HepG2 (cell line): ENCODE measurements around the gene SRCIN1. TPM values are rescaled to one million over a fixed set of nuclear protein-coding genes. Genes with fewer than 3 reads are reported as not detected.

ENCODE experiments used
- ATF7-NPFF ChIP-seq: sonication (generic); formaldehyde crosslinking; IDR thresholded peaks from 2 replicates; pipeline ENCODE4 v1.8.1; 2023; ENCODE audit warnings: mild to moderate bottlenecking, low read depth, missing genetic modification reagents, moderate library complexity
- CREM ChIP-seq, 2 experiments: sonication (generic) in 1 of 2; formaldehyde crosslinking in 1 of 2; IDR thresholded peaks; 2 replicates each; pipeline versions ENCODE4 v1.4.0 to v1.6.1; 2016 to 2020; ENCODE audit warnings: antibody characterized with exemption in 1 of 2, mild to moderate bottlenecking in 1 of 2, missing genetic modification reagents in 1 of 2
- DMAP1 ChIP-seq: IDR thresholded peaks from 2 replicates; pipeline ENCODE4 v1.6.1; 2016
- ETV5 ChIP-seq: IDR thresholded peaks from 2 replicates; pipeline ENCODE4 v1.6.1; 2018; ENCODE audit warnings: missing biosample characterization, missing genetic modification reagents, inconsistent platforms, borderline replicate concordance
- KAT7 ChIP-seq: IDR thresholded peaks from 2 replicates; pipeline ENCODE4 v1.6.1; 2018; ENCODE audit warnings: borderline replicate concordance, missing compliant biosample characterization
- KAT8 ChIP-seq: IDR thresholded peaks from 2 replicates; pipeline ENCODE4 v1.6.1; 2016; ENCODE audit warnings: missing genetic modification reagents, missing compliant biosample characterization
- KDM6A ChIP-seq: IDR thresholded peaks from 2 replicates; pipeline ENCODE4 v1.6.1; 2016; ENCODE audit warnings: low read depth
- MEIS2 ChIP-seq: sonication (generic); formaldehyde crosslinking; IDR thresholded peaks from 2 replicates; pipeline ENCODE4 v1.9.0; 2021; ENCODE audit warnings: mild to moderate bottlenecking, missing genetic modification reagents
- SP2 ChIP-seq: sonication (generic); formaldehyde crosslinking; IDR thresholded peaks from 2 replicates; pipeline ENCODE4 v1.5.1; 2020; ENCODE audit warnings: mild to moderate bottlenecking, missing genetic modification reagents
- ZFP41 ChIP-seq: sonication (generic); formaldehyde crosslinking; IDR thresholded peaks from 2 replicates; pipeline ENCODE4 v1.4.0; 2020; ENCODE audit warnings: mild to moderate bottlenecking, missing genetic modification reagents, borderline replicate concordance
- ZNF772 ChIP-seq: sonication (generic); formaldehyde crosslinking; IDR thresholded peaks from 2 replicates; pipeline ENCODE4 v1.5.0; 2020; ENCODE audit warnings: mild to moderate bottlenecking, missing genetic modification reagents
- polyA plus RNA-seq, 8 experiments: library from polyadenylated mRNA; depleted of rRNA in 3 of 8; stranded (reverse) in 7 of 8; unstranded in 1 of 8; fragments of >200 nt; fragmentation: Illumina TruSeq in 4 of 8; extraction: Trizol in 4 of 8; gene quantifications; 2 replicates each; pipeline versions ENCODE4 v1.2.1 to v1.2.3, GENCODE V29; 2011 to 2016; ENCODE audit warnings: low read depth in 4 of 8, missing spikeins in 1 of 8, mixed read lengths in 1 of 8; ENCODE audit not compliant: insufficient read depth in 1 of 8
- total RNA-seq, 5 experiments: library from RNA; depleted of rRNA; stranded (reverse); fragments of >200 nt; fragmentation: Illumina TruSeq; extraction: Trizol; gene quantifications; 2 replicates each; pipeline ENCODE4 v1.2.3, GENCODE V29; 2016; ENCODE audit warnings: low read depth in 1 of 5
- TF ChIP-seq, protein P1 (sequence below): sonication (generic); formaldehyde crosslinking; IDR thresholded peaks from 2 replicates; pipeline ENCODE4 v1.8.1; 2023; ENCODE audit warnings: missing genetic modification reagents, inconsistent platforms, borderline replicate concordance
- TF ChIP-seq, protein P2 (sequence below): sonication (generic); formaldehyde crosslinking; IDR thresholded peaks from 2 replicates; pipeline ENCODE4 v1.5.0; 2020; ENCODE audit warnings: missing genetic modification reagents, mild to moderate bottlenecking, borderline replicate concordance
- TF ChIP-seq, protein P3 (sequence below): sonication (generic); formaldehyde crosslinking; IDR thresholded peaks from 2 replicates; pipeline ENCODE4 v1.4.0; 2020; ENCODE audit warnings: missing genetic modification reagents
- TF ChIP-seq, protein P4 (sequence below): sonication (generic); formaldehyde crosslinking; IDR thresholded peaks from 2 replicates; pipeline ENCODE4 v1.4.0; 2020; ENCODE audit warnings: missing genetic modification reagents, borderline replicate concordance

The SRCIN1 gene
- total and polyA plus RNA-seq, 2 of the 13 experiments (the other 11 are each of a cell fraction or from before 2014, with no cell fraction given) = 1.2 to 9.6 TPM

DNA sequence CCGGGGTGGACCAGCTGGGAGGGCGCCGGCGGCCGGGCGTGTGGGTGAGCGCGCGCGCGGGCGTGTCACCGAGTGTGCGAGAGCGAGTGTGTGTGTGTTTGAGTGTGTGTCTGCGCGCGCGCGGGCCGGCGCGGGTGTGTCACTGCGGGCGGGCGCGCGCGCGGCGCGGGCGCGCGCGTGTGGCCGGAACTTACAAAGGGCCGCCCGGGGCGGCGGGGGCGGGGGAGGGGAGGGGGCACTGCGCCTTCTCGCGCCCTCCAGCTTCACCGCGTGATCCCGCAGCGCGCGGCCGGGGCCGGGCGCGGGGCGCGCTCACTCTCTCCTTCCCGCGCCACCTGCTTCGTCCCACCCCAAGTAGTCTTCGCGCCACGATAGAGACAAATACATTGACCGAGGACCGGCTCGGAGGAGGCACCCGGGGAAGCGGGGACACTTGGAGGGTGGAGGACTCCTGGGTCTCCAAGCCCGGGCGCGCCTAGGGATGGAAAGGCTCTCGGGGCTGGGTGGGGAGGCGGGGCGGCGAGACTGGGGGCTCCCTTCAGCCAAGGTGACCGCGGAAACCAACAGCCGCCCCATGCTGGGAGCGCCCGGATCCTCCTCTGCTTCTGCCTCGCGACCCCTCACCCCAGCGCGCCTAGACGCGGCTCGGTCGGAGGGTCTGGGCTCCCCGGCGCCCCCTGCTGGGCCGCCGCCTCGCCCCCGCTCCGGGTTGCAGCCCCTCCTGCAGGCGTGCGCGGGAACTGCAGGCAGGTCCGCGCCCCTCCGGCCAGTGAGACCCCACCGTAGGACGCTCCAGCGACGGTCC is at the start of gene SRCIN1 (continued):
- TF ChIP-seq, protein P1, sequence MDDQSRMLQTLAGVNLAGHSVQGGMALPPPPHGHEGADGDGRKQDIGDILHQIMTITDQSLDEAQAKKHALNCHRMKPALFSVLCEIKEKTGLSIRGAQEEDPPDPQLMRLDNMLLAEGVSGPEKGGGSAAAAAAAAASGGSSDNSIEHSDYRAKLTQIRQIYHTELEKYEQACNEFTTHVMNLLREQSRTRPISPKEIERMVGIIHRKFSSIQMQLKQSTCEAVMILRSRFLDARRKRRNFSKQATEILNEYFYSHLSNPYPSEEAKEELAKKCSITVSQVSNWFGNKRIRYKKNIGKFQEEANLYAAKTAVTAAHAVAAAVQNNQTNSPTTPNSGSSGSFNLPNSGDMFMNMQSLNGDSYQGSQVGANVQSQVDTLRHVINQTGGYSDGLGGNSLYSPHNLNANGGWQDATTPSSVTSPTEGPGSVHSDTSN (CRISPR knock-in tag) = no peak
- peak; percentile 49; the same call in 1 of the 2 replicates for TF ChIP-seq ATF7-NPFF (CRISPR knock-in tag)
- TF ChIP-seq SP2 (CRISPR knock-in tag) = 0 out of 2 replicates have a peak, but pooled peaks have one; percentile 44
- no peak for TF ChIP-seq KDM6A (CRISPR knock-in tag)
- peak; percentile 56; the same call in 1 of the 2 replicates for TF ChIP-seq ETV5
- TF ChIP-seq MEIS2 (CRISPR knock-in tag) = no peak
- TF ChIP-seq, protein P2, sequence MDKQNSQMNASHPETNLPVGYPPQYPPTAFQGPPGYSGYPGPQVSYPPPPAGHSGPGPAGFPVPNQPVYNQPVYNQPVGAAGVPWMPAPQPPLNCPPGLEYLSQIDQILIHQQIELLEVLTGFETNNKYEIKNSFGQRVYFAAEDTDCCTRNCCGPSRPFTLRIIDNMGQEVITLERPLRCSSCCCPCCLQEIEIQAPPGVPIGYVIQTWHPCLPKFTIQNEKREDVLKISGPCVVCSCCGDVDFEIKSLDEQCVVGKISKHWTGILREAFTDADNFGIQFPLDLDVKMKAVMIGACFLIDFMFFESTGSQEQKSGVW (CRISPR knock-in tag) = no peak
- TF ChIP-seq ZNF772 = no peak; the same call in 1 of the 2 replicates
- TF ChIP-seq CREM (IDR thresholded peaks at IDR 0.05) = no peak
- TF ChIP-seq CREM (CRISPR knock-in tag; IDR thresholded peaks at IDR 0.05) = no peak
- TF ChIP-seq DMAP1 = peak; percentile 78; the same call in 1 of the 2 replicates
- peak; percentile 74 for TF ChIP-seq KAT8 (CRISPR knock-in tag)
- 0 out of 2 replicates have a peak, but pooled peaks have one; percentile 25 for TF ChIP-seq ZFP41
- TF ChIP-seq, protein P3, sequence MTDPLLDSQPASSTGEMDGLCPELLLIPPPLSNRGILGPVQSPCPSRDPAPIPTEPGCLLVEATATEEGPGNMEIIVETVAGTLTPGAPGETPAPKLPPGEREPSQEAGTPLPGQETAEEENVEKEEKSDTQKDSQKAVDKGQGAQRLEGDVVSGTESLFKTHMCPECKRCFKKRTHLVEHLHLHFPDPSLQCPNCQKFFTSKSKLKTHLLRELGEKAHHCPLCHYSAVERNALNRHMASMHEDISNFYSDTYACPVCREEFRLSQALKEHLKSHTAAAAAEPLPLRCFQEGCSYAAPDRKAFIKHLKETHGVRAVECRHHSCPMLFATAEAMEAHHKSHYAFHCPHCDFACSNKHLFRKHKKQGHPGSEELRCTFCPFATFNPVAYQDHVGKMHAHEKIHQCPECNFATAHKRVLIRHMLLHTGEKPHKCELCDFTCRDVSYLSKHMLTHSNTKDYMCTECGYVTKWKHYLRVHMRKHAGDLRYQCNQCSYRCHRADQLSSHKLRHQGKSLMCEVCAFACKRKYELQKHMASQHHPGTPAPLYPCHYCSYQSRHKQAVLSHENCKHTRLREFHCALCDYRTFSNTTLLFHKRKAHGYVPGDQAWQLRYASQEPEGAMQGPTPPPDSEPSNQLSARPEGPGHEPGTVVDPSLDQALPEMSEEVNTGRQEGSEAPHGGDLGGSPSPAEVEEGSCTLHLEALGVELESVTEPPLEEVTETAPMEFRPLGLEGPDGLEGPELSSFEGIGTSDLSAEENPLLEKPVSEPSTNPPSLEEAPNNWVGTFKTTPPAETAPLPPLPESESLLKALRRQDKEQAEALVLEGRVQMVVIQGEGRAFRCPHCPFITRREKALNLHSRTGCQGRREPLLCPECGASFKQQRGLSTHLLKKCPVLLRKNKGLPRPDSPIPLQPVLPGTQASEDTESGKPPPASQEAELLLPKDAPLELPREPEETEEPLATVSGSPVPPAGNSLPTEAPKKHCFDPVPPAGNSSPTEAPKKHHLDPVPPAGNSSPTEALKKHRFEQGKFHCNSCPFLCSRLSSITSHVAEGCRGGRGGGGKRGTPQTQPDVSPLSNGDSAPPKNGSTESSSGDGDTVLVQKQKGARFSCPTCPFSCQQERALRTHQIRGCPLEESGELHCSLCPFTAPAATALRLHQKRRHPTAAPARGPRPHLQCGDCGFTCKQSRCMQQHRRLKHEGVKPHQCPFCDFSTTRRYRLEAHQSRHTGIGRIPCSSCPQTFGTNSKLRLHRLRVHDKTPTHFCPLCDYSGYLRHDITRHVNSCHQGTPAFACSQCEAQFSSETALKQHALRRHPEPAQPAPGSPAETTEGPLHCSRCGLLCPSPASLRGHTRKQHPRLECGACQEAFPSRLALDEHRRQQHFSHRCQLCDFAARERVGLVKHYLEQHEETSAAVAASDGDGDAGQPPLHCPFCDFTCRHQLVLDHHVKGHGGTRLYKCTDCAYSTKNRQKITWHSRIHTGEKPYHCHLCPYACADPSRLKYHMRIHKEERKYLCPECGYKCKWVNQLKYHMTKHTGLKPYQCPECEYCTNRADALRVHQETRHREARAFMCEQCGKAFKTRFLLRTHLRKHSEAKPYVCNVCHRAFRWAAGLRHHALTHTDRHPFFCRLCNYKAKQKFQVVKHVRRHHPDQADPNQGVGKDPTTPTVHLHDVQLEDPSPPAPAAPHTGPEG (CRISPR knock-in tag) = peak; percentile 32; the same call in 1 of the 2 replicates
- TF ChIP-seq, protein P4, sequence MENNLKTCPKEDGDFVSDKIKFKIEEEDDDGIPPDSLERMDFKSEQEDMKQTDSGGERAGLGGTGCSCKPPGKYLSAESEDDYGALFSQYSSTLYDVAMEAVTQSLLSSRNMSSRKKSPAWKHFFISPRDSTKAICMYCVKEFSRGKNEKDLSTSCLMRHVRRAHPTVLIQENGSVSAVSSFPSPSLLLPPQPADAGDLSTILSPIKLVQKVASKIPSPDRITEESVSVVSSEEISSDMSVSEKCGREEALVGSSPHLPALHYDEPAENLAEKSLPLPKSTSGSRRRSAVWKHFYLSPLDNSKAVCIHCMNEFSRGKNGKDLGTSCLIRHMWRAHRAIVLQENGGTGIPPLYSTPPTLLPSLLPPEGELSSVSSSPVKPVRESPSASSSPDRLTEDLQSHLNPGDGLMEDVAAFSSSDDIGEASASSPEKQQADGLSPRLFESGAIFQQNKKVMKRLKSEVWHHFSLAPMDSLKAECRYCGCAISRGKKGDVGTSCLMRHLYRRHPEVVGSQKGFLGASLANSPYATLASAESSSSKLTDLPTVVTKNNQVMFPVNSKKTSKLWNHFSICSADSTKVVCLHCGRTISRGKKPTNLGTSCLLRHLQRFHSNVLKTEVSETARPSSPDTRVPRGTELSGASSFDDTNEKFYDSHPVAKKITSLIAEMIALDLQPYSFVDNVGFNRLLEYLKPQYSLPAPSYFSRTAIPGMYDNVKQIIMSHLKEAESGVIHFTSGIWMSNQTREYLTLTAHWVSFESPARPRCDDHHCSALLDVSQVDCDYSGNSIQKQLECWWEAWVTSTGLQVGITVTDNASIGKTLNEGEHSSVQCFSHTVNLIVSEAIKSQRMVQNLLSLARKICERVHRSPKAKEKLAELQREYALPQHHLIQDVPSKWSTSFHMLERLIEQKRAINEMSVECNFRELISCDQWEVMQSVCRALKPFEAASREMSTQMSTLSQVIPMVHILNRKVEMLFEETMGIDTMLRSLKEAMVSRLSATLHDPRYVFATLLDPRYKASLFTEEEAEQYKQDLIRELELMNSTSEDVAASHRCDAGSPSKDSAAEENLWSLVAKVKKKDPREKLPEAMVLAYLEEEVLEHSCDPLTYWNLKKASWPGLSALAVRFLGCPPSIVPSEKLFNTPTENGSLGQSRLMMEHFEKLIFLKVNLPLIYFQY (CRISPR knock-in tag) = peak; percentile 64; the same call in 1 of the 2 replicates
- TF ChIP-seq KAT7 (CRISPR knock-in tag) = 0 out of 2 replicates have a peak, but pooled peaks have one; percentile 82
